ENCODE data around the gene GNAI2.
"Not testable (repeated sequence)": the region's sequence is repeated elsewhere in the genome, so short reads cannot be mapped to it uniquely, and the experiment has no call there.

Gene GNAI2

DNA sequence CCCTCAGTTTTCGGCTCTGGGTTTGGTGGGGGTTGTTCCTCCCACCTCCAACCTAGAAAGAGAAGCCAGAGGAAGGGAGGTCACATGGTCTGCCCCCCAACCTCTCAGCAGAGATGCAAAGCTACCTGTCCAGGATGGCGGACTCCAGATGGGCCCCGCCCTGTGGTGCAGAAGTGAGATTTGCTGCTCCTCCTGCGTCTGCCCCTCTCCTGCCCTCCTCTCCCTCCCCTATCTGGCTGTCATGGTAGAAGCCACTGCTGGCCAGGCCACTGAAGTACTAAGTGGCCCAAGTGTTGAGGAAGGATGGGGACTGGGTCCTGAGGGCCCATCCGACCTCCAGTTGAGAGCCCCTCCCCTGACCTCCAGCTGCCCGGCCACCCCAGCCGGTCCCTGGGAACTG is 30.8 kb downstream of the GNAI2 start:
- DNase-seq = no peak

DNA sequence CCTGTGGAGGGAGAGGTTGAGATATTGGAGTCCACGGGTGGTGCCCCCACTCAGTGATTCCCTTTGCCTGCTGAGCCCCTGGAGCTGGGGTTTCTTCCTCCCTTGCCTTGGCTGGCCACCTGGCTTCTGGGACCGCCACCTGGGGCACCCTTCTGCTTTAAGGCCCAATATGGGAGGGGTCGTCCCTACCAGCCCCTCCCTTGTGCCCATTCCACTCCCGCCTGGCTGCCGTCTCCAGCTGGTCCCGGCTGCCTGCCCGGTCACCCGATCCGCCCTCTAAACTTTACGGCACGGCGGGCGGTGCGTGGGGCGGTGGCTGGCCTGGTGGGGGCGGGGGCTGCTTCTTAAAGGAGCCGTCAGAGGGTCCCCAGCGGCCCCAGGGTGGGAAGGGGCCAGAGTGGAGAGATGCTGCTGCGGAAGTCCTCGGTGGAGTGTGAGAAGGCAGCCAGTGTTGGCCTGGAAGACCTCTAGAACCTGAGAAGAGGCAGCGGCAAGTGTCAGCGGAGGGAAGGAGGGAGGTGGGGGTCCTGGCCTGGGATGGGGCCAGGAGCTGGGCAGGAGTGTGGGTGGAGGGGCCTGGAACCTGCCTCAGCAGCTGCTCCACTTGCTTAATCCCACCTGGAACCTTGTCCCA is 31.4 kb downstream of the GNAI2 start:
- no peak for DNase-seq

DNA sequence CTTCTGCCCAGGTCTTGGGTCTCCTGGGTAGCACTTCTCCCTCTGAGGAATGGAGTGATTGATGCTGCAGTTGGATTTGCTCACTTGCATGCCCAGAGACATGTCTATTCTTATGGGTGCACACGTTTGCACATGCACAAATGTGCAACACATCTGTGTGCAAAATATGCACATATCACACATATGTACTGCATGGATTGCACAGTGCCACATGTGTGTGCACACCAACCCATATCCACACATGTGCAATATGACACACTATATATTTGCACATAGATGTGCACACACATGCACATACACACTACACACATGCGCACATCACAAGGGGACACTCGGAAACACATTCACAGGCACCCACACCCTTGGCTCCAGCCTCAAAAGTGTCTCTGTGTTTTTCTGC is 32.3 kb downstream of the GNAI2 start:
- DNase-seq = no peak

DNA sequence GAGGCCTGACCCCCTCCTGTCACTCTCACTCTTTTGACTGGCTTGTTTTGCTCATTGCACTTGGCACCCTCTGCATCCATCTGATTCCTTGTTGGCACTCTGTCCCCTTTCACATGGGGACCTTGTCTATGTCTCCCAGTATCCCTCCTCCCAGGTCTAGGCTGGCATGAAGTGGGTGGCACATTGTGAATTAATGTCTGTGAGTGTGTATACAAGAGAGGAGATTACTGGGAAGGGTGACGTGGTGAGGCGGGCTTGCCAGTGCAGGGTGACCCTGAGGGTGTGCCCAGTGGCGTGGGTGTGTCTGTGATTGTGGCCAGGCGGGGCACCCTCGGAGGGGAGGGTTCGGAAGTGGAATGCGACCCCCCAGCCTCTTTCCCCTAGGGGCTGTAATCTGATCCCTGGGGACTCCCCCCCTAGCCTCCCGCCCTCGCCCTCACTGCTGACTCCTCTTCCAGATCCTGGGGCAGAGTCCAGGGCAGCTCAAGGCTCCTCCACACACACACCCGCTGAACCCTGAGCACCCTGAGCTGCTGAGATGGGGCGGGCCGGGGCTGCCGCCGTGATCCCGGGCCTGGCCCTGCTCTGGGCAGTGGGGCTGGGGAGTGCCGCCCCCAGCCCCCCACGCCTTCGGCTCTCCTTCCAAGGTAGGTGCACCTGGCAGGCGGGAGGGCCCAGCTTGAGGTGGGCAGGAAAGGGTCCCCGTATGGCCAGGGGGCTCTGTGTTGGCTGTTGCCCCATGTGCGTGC is 32.9 kb downstream of the GNAI2 start, which contains the start of gene SEMA3B:
SEMA3B (plus strand) TSS at position 445 of the 749 bp plus-strand sequence; CDS start at position 539, 94 bp downstream.
- no peak for DNase-seq

DNA sequence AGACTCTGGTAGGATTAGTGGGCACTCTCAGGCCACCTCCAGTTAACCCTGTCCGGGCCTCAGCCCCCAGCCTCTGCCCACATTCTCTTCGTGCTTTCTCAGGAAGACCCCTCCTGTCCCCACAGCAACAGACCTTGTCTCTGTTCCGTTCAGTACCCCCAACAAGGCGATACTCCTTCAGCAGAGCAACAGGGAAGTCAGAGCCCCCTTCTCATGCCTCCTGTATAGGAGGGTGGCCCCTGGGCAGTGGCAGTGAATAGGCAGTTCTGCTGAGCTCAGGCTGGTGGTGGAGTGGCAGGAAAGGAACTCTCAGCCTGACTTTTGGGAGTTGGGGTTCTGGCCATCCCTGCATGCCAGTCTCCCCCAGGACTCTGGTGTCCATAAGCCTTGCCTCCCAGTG is 33.5 kb downstream of the GNAI2 start:
- no peak for DNase-seq

DNA sequence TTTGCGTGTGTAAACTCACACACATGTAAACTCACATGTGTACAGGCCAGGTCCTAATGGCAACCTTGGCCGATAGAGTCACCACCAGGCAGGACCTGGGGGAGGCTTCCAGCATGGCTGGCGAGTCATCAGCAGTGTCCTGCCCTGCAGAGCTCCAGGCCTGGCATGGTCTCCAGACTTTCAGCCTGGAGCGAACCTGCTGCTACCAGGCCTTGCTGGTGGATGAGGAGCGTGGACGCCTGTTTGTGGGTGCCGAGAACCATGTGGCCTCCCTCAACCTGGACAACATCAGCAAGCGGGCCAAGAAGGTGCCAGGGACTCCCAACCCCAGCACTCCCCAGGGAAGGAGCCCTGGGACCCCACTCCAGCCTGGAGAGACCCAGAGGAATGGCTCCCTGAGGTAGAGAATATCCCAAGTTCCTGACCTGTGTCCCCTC is 34.0 kb downstream of the GNAI2 start:
- no peak for DNase-seq

DNA sequence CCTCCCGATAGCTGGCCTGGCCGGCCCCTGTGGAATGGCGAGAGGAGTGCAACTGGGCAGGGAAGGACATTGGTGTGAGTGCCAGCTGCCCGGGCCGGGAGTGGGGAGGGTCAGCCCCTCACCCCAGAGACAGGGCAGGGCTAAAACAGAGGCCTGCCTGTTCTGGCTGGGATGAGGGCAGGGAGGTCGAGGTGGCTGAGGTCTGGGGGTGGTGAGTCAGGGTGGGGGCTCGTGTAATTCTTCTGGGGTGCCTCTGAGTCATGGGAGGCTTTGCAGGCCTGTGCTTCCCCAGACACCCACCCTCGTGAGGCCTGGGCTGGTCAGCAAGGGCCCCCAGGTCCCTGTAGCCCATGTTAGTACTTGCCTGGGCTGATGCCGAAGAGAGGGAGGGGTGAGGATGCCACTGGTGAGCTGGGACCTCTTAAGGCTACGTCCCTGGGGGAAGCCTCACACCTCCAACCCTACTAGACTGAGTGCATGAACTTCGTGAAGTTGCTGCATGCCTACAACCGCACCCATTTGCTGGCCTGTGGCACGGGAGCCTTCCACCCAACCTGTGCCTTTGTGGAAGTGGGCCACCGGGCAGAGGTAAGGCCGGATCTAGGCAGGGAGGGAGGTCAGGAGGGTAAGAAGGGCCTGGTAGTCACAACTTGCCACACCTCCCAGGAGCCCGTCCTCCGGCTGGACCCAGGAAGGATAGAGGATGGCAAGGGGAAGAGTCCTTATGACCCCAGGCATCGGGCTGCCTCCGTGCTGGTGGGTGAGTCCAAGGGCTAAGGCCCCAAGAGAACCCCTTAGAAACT is 34.6 kb downstream of the GNAI2 start:
- DNase-seq = no peak

DNA sequence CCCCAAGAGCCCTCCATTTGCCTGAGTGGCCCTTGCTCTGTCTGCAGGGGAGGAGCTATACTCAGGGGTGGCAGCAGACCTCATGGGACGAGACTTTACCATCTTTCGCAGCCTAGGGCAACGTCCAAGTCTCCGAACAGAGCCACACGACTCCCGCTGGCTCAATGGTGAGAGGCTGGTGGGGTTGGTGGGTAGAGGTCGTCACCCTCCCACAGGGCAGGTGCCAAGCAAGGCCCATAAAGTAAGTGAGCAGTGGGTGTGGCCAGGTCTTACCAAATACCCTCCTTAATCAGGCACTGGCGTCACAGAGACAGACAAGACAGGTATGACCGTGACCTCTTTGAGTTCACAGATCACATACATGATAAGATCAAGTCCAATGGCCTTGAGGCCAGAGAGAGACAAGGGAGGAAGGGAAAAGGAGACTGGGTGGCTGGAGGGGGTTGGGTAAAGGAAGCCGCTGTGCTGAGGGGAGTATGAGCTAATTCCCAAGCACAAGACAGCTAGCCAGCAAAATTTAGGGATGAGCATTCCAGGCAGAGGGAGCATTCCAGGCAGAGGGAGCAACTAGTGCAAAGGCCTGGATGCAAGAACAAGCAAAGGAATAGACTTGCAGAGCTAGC is 35.4 kb downstream of the GNAI2 start:
- no peak for DNase-seq

DNA sequence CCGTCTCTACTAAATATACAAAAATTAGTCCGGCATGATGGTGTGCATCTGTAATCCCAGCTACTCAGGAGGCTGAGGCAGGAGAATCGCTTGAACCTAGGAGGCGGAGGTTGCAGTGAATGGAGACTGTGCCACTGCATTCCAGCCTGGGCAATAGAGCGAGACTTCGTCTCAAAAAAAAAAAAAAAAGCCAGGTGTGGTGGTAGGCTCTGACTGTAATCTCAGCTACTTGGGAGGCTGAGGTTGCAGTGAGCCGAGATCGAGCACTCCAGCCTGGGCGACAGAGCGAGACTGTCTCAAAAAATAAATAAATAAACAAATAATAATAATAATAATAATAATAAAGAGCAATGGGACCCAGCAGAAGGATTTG is 36.5 kb downstream of the GNAI2 start:
- DNase-seq = not testable (repeated sequence)

DNA sequence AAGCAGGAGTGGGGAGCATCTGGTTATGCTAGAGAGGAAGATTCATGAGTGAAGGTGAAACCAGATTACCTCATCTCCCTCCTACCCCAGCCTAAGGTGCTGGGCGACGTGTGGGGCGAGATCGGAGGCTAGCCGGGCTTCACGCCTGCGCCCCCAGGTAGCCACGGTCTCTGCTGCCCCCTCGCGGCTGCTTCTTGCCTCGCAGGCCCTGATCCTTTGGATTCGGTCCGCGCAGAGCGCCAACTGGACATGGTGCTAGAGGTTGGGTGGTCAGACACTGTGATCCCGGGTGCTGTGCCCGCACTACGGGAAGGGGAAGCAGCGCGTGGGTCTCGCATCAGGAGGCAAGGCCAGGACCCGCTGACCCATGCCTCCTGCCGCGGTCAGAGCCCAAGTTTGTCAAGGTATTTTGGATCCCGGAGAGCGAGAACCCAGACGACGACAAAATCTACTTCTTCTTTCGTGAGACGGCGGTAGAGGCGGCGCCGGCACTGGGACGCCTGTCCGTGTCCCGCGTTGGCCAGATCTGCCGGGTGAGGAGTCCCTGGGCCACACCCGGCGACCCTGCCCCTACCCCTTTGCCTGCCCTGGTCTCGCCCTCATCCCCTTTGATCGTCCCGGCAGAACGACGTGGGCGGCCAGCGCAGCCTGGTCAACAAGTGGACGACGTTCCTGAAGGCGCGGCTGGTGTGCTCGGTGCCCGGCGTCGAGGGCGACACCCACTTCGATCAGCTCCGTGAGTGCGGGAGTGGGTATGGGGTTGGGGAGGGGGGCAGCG is 37.1 kb downstream of the GNAI2 start:
- DNase-seq = peak in 1 of 2 experiments; percentile 34

DNA sequence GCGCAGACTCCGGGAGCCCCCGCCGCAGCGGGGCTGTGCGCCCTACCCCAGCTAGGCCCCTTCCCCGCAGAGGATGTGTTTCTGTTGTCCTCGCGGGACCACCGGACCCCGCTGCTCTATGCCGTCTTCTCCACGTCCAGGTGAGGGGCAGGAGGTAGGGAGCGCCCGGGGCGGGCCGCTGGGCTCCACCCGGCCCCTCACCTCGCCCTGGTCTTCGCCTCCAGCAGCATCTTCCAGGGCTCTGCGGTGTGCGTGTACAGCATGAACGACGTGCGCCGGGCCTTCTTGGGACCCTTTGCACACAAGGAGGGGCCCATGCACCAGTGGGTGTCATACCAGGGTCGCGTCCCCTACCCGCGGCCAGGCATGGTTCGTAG is 37.7 kb downstream of the GNAI2 start:
- no peak for DNase-seq

DNA sequence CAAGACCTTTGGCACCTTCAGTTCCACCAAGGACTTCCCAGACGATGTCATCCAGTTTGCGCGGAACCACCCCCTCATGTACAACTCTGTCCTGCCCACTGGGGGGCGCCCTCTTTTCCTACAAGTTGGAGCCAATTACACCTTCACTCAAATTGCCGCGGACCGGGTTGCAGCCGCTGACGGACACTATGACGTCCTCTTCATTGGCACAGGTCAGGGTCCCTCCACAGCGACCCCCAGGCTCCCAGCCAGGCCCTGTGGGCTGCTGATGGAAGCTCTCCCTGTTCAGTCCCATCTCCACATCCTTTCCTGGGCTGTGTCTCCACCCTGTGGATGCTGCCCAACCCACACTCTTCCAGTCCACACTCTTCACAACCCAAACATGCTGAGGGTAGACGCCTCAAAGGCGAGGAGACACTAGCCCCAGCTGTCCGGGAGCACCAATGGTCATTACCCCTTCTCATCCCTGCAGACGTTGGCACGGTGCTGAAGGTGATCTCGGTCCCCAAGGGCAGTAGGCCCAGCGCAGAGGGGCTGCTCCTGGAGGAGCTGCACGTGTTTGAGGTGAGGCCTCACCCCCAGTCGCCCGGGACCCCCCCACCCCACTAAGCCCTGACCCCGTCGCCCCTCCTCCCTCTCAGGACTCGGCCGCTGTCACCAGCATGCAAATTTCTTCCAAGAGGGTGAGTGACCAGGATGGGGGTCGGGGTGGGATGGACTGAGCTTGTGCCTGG is 38.5 kb downstream of the GNAI2 start:
- DNase-seq = peak in 1 of 2 experiments; percentile 14

DNA sequence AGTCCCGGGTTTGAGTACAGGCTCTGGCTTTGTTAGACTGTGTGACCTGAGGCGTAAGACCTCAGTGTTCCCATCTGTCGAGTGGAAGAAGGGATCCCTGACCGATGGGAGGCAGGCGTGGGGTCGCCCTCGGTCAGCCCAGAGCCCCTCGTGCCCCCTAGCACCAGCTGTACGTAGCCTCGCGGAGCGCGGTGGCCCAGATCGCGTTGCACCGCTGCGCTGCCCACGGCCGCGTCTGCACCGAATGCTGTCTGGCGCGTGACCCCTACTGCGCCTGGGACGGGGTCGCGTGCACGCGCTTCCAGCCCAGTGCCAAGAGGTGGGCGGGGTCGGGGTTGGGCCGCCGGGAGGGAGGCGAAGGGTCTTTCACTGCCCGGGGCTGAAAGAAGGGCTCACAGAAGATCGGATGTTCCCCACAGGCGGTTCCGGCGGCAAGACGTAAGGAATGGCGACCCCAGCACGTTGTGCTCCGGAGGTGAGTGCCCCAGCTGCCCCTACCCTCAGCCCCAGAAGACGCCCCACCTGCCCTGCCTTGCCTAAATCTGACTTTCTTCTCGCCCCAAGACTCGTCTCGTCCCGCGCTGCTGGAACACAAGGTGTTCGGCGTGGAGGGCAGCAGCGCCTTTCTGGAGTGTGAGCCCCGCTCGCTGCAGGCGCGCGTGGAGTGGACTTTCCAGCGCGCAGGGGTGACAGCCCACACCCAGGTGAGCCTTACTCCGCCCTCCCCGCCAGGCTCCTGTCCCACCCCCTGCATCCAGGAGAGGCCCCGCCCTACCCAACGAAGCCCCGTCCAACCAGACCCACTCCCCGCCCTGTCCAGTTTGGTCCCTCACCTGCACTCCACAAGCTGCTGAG is 39.4 kb downstream of the GNAI2 start:
- no peak for DNase-seq

DNA sequence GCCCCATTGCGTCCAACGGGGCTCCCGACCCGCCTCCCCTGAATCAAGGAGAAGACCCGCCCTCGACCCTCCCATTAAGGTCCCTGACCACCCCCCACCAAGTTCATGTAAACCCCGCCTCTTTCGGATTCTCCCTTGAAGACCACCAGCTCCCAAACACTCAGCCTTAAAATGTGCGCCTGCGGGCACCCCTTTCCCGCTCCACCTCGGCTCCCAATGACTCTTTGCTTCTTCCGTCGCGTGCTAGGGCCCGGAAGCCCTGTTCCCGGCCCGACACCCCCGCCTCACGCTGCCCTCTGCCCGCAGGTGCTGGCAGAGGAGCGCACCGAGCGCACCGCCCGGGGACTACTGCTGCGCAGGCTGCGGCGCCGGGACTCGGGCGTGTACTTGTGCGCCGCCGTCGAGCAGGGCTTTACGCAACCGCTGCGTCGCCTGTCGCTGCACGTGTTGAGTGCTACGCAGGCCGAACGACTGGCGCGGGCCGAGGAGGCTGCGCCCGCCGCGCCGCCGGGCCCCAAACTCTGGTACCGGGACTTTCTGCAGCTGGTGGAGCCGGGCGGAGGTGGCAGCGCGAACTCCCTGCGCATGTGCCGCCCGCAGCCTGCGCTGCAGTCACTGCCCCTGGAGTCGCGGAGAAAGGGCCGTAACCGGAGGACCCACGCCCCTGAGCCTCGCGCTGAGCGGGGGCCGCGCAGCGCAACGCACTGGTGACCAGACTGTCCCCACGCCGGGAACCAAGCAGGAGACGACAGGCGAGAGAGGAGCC is 40.2 kb downstream of the GNAI2 start:
- no peak for DNase-seq

DNA sequence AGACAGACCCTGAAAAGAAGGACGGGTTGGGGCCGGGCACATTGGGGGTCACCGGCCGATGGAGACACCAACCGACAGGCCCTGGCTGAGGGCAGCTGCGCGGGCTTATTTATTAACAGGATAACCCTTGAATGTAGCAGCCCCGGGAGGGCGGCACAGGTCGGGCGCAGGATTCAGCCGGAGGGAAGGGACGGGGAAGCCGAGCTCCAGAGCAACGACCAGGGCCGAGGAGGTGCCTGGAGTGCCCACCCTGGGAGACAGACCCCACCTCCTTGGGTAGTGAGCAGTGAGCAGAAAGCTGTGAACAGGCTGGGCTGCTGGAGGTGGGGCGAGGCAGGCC is 40.7 kb downstream of the GNAI2 start:
- no peak for DNase-seq

DNA sequence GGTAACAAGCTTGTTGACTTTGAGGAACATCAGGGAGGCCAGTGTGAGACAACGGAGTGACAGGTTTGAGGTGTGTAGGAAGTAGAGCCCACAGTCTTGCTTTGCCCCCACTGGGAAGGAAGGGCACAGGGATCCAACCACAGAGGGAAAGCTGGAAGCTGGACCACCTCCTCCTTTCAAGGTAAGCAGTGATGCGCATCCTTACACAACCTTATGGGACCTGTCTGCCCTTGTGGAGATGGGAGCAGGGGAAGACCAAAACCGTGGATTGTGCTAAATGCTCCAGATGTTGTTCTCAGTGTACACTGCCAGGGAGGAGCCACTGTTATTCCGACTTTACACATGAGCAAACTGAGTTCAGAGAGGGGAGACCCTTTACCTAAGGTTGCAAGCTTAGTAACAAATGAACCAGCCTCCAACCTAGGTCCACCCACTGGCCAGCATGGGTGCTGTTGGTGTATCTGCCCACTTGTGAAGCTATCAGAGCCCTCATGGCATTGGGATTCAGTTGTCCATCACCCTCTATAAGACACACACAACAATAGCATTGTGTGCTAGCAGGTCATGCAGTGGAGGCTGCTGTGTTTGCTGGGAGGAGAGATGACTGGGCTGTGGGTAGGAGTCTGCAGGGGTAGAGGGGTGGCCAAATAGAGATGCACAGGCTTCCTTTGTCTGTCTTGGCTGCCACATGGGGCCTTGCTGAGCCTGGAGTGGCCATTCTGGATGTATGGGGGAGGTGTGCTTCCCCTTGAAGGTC is 42.3 kb downstream of the GNAI2 start:
- DNase-seq = no peak

DNA sequence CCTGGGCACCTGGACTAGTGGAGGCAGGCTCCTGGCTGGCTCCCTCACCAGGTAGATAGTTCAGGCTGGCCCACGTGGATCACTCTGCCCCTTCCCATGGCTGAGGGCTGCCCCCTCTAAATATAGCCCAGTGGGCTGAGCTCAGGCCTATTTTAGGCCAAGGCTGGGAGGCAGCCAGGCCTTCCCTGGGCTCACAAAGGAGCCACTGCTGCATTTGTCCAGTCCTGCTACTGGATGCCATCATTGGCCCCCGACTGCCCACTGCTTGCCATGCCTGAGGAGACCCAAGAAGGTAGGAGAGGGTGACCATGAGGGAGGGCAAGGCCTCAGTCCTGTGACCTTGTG is 42.8 kb downstream of the GNAI2 start, which contains the start of gene LSMEM2:
LSMEM2 (plus strand) TSS at position 208 of the 345 bp plus-strand sequence; CDS start at position 235, 27 bp downstream.
- DNase-seq = no peak

DNA sequence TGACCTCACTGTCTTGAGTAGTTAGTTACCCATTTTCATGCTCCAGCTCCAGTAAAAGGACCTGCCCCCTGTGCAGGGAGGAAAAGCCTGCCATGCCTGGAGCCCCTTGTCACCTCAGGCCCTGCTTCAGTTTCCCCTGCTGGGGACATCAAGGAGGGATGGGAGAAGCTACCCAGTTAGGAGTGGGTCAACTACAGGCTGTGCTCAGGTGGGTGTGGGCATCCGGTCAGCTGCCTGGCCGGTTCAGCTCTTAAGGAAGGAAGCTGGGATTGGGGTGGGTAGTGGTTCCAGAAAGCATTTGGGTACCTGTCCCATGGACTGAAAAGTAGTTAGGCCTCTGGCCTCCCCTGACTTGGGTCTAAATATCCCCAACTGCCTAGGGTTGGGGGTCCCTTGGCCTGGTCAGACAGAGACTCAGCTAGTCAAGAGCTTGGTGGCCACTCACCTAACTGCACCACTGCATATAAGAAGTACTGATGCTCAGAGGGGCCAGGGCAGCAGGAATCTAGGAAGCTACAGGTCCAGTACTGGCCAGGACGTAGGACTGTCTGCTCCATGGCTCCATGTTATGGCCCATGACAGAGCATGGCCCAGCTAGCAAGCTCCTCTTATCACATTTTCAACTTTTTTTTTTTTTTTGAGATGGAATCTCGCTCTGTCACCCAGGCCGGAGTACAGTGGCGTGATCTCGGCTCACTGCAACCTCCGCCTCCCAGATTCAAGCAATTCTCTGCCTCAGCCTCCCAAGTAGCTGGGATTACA is 43.4 kb downstream of the GNAI2 start:
- no peak for DNase-seq

DNA sequence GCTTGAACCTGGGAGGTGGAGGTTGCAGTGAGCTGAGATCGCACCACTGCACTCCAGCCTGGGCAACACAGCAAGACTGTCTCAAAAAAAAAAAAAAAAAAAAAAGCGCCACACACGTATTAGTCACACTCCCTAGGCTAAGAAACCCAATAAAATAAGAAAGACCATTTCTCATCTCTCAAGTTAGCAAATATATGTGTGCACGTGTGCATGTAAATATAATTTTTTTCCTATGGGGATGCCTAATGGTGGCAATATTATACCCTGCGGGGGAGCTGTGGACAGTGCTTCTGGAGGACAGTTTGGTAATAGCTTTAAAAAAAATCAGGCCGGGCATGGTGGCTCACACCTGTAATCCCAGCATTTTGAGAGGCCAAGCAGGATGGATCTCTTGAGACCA is 48.1 kb downstream of the GNAI2 start:
- DNase-seq = not testable (repeated sequence)

All from NCI-H187 (cell line).